HG03558 (cell line): Measurements from ENCODE around the gene SOAT1.
"Not testable (repeated sequence)": the region's sequence is repeated elsewhere in the genome, so short reads cannot be mapped to it uniquely, and the experiment has no call there.

Experiments used
- ATAC-seq: cut with Tn5 transposase; IDR thresholded peaks from one replicate; pipeline ENCODE4 v1.9.1; 2021; ENCODE audit warnings: moderate number of reproducible peaks; ENCODE audit not compliant: unreplicated experiment; ENCODE audit errors: extremely low read depth

Gene SOAT1

DNA sequence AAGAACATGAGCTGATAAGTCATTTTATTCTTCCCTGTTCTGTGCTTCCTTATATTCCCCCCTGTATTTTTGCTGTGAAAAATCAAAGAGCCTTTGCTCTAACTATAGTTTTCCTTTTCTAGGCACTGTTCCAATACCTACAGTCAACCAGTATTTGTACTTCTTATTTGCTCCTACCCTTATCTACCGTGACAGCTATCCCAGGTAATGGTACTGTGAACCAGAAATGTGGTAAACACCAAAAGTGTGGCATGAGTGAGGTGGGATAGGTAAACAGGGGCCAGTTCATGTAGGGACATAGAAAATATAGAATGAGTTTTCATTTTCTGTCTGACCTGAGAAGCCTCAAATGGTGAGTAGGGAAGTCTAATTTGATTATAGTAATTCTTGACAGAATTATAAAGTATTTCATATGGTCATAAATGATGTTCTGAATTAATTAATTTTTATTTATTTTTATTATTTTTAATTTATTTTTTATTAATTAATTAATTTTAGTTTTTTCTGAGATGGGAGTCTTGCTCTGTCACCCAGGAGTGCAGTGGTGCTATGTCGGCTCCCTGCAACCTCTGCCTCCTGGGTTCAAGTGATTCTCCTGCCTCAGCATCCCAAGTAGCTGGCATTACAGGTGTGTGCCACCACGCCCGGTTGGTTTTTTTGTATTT is 49.3 kb downstream of the SOAT1 start:
- ATAC-seq, result no peak

DNA sequence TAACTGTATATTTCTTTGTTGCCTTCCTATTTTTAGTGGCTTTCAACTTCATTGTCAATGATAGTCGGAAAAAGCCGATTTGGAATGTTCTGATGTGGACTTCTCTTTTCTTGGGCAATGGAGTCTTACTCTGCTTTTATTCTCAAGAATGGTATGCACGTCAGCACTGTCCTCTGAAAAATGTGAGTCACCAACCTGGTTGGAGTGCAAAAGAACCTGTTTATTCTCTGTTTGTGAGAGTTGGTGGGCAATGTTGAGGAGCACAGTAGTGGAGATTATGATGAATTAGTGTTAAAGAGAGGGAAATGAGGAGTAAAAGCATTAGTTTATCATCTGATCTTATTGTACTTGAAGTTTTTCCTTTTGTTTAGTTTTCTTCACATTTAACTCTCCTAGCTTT is 57.7 kb downstream of the SOAT1 start:
- no peak for ATAC-seq

DNA sequence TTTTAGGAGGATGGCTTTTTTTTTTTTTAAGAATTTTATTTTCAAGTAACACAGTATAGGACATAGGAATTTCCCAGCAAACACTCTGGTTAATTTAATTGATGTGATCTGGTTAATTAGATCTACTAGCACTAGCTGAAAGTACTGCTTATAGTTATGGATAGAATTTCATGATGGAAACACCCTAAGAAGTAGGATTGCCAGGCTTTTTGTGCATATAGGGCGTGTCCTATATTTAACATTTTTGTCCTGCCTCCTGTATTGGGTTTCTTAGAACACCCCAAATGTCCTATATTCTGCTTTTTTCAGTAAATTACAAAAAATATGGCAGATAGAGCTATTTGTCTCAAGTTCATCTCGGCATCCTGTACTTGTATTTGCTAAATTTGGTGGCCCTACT is 58.6 kb downstream of the SOAT1 start:
- ATAC-seq, result no peak

DNA sequence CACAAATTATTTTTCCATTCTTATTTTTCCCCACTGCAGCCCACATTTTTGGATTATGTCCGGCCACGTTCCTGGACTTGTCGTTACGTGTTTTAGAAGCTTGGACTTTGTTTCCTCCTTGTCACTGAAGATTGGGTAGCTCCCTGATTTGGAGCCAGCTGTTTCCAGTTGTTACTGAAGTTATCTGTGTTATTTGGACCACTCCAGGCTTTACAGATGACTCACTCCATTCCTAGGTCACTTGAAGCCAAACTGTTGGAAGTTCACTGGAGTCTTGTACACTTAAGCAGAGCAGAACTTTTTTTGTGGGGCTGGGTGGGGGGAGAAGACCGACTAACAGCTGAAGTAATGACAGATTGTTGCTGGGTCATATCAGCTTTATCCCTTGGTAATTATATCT is 59.9 kb downstream of the SOAT1 start:
- ATAC-seq, result no peak

DNA sequence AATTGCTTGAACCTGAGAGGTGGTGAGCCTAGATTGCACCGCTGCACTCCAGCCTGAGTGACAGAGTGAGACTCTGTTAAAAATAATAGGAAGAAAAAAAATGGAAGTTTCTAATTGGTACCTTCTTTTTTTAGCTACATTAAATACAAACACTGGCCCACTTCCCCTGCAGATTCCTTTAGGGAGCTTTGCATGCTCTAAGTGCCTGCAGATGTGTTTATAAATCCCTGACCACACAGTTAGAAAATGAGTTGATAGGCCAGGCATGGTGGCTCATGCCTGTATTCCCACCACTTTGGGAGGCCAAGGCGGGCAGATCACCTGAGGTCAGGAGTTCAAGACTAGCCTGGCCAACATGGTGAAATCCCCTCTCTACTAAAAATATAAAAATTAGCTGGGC is 68.0 kb downstream of the SOAT1 start:
- ATAC-seq, result not testable (repeated sequence)

DNA sequence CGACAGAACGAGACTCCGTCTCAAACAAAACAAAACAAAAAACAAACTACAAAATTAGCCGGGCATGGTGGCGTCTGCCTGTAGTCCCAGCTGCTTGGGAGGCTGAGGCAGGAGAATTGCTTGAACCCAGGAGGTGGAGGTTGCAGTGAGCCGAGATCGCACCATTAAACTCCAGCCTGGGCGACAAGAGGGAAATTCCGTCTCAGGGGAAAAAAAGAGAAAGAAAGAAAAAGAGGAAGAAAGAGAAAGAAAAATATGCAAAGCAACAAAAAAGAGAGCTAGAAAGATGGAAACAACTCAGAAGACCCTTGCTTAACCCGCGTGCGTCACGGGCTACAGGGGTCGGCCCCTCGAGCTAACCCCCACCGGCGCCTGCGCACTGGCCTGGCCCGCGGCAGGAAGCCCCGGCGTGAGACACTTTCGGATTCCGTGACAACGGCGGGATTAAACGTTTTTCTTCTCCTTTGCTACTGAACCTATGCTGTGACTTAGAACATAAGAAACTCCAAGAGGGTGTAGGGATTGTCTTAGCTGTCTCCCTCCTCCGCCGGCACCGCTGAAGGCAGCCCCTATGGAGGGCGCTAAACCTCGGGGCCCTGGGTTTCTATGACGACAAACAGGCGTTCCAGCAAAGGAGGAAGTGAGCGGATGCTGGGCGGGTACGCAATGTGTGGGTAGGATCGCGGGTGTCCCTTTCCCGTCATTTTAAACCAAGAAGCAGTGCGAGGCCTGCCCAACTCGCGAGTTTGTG is 71.9 kb downstream of the SOAT1 start, which contains the start of gene AXDND1:
Gene AXDND1, plus strand, starts transcription at position 630 of the 751 bp plus-strand sequence. CDS start 539 bp downstream, outside the sequence.
- peak; percentile 91 for ATAC-seq

DNA sequence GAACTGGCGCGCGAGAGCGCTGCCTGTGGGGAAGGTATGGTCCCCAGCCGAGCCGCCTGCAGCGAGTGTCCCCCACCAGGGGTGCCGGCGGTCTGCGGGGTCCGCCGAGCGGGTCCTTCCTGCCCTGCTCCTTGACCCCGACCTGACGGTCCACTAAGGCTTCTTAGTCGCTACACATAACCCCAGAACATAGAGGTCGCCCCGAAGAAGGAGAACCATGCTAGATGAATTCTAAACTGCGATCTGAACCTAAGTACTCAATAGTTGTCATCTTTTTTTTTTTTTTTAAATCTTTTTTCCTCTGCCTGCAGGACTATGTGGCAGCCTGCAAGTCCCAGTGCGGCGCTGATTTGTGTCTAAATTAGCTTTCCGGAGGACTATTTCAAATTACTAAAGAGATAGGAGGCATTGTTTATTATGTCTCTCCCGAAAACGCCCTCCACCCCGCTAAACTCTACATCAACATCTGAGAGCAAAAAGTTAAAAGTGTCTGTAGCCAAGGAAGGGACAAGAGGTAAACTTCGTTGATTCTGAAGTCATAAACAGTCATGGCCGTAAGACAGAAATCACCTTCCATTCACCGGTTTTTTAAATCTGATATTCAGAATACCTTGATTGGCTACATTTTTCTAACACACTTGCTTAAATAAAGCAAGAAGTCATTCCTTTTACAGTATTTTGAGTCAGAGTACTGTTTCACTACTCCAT is 72.7 kb downstream of the SOAT1 start:
- ATAC-seq, result peak; percentile 16

DNA sequence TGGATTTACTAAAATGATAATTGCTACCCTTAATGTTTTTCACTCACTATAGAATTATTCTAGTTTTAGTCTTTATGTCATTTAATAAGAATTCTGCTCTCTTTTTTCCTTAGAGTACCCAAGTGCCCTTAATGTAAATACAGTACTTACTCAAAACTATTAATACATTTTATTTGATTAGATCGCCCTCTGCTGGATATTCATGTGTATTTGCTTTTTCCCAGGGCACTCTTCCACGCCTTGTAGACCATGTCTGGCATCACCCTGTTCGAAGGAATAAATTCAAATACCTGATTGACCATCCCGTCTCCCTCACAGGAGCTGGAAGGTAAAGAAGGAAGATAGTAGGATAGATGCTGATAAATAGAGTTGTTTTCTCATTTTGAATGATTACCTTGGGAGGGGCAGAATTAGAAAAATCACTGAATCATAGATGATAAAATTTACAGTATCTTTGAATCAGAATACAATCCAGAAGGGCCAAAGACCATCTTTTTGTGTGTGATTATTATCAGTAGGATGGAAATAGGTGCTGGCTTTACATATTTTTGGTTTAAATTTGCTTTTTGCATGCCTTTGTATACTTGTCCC is 76.2 kb downstream of the SOAT1 start:
- ATAC-seq, result no peak

DNA sequence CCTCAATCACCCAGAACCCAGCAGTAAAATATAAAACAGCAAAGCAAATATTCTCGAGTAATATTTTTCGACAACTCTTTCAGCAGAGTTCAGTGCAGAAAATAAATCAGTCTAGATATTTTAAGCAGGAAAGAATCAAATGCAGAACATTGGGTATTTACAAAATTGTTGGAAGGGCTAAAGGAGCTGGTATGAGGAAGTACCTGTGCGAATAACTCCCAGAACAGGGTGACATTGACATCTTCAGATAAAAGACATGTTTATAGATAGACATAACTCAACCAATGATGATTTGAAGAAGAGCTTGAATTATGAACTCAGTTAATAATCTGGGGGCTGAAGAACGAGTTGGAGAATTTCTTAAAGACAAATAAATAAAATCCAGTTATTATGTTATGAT is 78.6 kb downstream of the SOAT1 start:
- no peak for ATAC-seq

DNA sequence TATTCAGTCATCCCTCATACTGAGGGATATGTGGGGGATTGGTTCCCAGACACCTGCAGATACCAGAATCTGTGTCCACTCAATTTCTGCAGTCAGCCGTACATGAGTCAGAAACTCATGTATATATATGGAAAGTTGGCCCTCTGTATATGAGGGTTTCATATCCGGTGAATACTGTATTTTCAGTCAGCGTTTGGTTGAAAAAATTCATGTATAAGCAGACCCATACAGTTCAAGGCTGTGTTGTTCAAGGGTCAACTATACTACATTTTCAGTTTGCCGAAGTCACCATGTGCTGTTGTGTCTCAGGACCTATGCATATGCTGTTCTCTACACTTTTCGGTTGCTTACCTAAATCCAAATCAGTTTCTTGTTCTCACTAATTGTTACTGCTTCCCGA is 82.6 kb downstream of the SOAT1 start:
- ATAC-seq, result no peak

DNA sequence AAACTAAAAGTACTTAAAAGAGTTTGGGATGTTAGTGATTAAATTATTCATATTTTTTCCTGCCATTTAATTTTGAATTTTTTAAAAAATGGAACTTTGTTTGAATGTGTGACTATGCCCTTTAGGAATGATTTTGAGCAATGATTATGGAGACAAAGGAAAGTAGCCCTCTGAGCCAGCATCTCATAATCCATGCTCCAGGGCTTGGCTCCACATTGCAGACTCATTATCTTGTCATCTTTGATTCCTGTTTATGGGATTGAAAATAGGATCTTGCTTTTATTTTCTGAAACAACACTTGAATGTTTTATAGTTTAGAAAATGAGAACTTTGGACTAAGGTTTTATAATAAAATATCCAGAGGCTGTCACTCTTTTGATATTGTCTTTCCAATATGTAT is 86.7 kb downstream of the SOAT1 start:
- no peak for ATAC-seq

DNA sequence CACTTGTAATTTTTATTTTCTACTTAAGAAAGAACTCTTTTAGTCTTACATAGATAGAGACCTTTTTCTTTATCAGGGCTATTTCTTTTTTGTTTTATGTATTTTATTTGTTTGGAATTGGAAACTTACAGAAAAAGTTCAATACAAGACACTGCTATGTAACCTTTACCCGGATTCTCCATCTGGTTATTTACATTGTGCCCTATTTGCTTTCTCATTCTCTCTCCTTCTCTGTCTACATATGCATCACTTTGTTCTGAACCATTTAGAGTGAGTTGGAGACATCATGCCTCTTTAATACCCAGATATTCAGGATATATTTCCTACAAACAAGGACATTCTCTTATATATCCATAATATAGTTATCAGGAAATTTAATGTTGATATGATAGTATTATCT is 90.4 kb downstream of the SOAT1 start:
- ATAC-seq, result no peak

DNA sequence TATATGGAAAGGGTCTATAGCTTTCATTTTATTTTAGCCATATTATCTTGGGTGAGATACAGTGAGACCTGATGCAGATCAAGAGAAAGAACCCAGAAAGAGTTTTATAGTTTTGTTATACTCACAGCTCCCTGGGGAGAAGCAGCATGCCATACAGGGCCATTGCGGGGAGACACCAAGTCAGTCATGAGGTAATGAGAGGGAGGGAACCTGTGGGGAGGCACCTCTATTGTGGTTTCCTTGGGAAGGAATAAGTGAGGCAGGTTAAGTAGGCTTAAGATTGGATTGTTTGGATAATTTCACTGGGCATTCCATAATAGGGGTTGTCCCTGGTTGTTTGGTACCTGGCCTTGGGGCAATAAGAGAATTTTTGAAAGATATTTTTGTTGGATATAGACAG is 91.9 kb downstream of the SOAT1 start:
- no peak for ATAC-seq

DNA sequence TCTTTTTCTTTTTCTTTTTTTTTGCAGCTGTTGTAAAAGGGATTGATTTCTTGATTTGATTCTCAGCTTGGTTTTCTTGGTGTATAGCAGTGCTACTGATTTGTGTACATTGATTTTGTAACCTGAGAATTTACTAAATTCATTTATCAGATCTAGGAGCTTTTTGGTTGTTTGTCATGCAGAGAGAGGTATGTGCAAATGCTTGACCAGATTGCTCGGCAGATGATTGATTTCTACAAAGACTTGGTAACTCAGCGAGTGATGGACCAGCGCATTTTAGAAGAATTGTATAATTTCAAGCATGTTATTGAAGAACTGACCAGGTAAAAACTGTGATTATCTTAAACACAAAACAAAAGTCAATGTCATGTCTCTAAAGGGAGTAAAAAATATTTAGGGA is 100.1 kb downstream of the SOAT1 start:
- no peak for ATAC-seq

DNA sequence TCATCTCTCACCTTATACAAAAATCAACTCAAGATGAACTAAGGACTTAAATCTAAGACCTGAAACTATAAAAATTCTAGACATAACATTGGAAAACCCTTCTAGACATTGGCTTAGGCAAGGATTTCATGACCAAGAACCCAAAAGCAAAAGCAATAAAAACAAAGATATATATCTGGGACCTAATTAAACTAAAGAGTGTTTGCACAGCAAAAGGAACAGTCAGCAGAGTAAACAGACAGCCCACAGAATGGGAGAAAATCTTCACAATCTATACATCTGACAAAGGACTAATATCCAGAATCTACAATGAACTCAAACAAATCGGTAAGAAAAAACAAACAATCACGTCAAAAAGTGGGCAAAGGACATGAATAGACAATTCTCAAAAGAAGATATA is 105.8 kb downstream of the SOAT1 start:
- not testable (repeated sequence) for ATAC-seq
